Endothelial cell (in vitro differentiated cells): Measurements from ENCODE around the gene CC2D1A. TPM values are rescaled to one million over a fixed set of nuclear protein-coding genes. Genes with fewer than 3 reads are reported as not detected.

ENCODE experiments used
- DNase-seq: peaks from one replicate; pipeline ENCODE4 v3.0.0; 2021; ENCODE audit warnings: low spot score
- H3K27ac Mint-ChIP-seq: one replicate; pipeline ENCODE4 v1.8.0; 2021; ENCODE audit warnings: mixed read lengths, inconsistent platforms; ENCODE audit not compliant: unreplicated experiment
- H3K27me3 Mint-ChIP-seq: one replicate; pipeline ENCODE4 v1.8.0; 2021; ENCODE audit warnings: mild to moderate bottlenecking, moderate library complexity, mixed read lengths, inconsistent platforms; ENCODE audit not compliant: unreplicated experiment
- H3K36me3 Mint-ChIP-seq: one replicate; pipeline ENCODE4 v1.8.0; 2021; ENCODE audit warnings: mild to moderate bottlenecking, low read depth, mixed read lengths, inconsistent platforms; ENCODE audit not compliant: unreplicated experiment
- H3K4me1 Mint-ChIP-seq: one replicate; pipeline ENCODE4 v1.8.0; 2021; ENCODE audit warnings: mild to moderate bottlenecking, mixed read lengths, inconsistent platforms; ENCODE audit not compliant: unreplicated experiment
- H3K4me3 Mint-ChIP-seq: one replicate; pipeline ENCODE4 v1.8.0; 2021; ENCODE audit warnings: mild to moderate bottlenecking, mixed read lengths, inconsistent platforms; ENCODE audit not compliant: unreplicated experiment
- H3K9me3 Mint-ChIP-seq: one replicate; pipeline ENCODE4 v1.8.0; 2021; ENCODE audit warnings: mixed read lengths, inconsistent platforms; ENCODE audit not compliant: unreplicated experiment
- CTCF ChIP-seq: fragments of 200-600 bp; sonication (generic); IDR thresholded peaks from one replicate; pipeline ENCODE4 v1.5.0; 2021; ENCODE audit warnings: antibody characterized with exemption; ENCODE audit not compliant: unreplicated experiment
- total RNA-seq: library from RNA; stranded (reverse); fragmentation: NEBNext Ultra II Directional; extraction: Animal tissue kit (Norgen Biotek cat#: 25700); gene quantifications from one replicate; pipeline ENCODE4 v1.2.1, GENCODE V29; 2021; ENCODE audit not compliant: unreplicated experiment

Gene CC2D1A
- total RNA-seq, 1 donor from 2014 or later, result 17.1 TPM

GRCh38 chr19:13877303-13877702 lies 28.7 kb upstream of the CC2D1A start:
- Mint-ChIP-seq H3K27me3 (peaks cover 9% of the 10 kb centered on the region), H3K4me3 (no peak overlapping the region), H3K36me3 (no peaks in the 10 kb centered on the region), H3K9me3 (no peaks in the 10 kb centered on the region), H3K4me1 (peaks cover 11% of the 10 kb centered on the region), H3K27ac (no peak overlapping the region)
- DNase-seq, result no peak
- TF ChIP-seq CTCF, result no peak

- H3K36me3 Mint-ChIP-seq, result no peaks in the 10 kb centered on the region
- H3K4me3 Mint-ChIP-seq, result no peak overlapping the region
- no peaks in the 10 kb centered on the region for H3K9me3 Mint-ChIP-seq
- H3K4me1 Mint-ChIP-seq, result peaks cover 6% of the 10 kb centered on the region
- H3K27ac Mint-ChIP-seq, result no peak overlapping the region
- peaks cover 9% of the 10 kb centered on the region for H3K27me3 Mint-ChIP-seq
- peak; percentile 100 for DNase-seq
- TF ChIP-seq CTCF, result peak; percentile 93
Observed at GRCh38 chr19:13880059-13881043, 25.6 kb upstream of the CC2D1A start.

- H3K9me3 Mint-ChIP-seq, result no peaks in the 10 kb centered on the region
- H3K27me3 Mint-ChIP-seq, result peaks cover 6% of the 10 kb centered on the region
- H3K27ac Mint-ChIP-seq, result no peak overlapping the region
- no peak overlapping the region for H3K4me3 Mint-ChIP-seq
- DNase-seq, result no peak
- no peaks in the 10 kb centered on the region for H3K36me3 Mint-ChIP-seq
- no peak for TF ChIP-seq CTCF
- peaks cover 6% of the 10 kb centered on the region for H3K4me1 Mint-ChIP-seq
Observed at GRCh38 chr19:13881251-13881691, 24.7 kb upstream of the CC2D1A start.

- H3K27ac Mint-ChIP-seq, result no peak overlapping the region
- peaks cover 6% of the 10 kb centered on the region for H3K4me1 Mint-ChIP-seq
- peaks cover 6% of the 10 kb centered on the region for H3K27me3 Mint-ChIP-seq
- no peak overlapping the region for H3K4me3 Mint-ChIP-seq
- no peak for TF ChIP-seq CTCF
- H3K36me3 Mint-ChIP-seq, result no peaks in the 10 kb centered on the region
- DNase-seq, result no peak
- H3K9me3 Mint-ChIP-seq, result no peaks in the 10 kb centered on the region
Observed at GRCh38 chr19:13881692-13882418, 24.1 kb upstream of the CC2D1A start.
